Measurements from ENCODE around the gene DNAJC8.

Gene DNAJC8

DNA sequence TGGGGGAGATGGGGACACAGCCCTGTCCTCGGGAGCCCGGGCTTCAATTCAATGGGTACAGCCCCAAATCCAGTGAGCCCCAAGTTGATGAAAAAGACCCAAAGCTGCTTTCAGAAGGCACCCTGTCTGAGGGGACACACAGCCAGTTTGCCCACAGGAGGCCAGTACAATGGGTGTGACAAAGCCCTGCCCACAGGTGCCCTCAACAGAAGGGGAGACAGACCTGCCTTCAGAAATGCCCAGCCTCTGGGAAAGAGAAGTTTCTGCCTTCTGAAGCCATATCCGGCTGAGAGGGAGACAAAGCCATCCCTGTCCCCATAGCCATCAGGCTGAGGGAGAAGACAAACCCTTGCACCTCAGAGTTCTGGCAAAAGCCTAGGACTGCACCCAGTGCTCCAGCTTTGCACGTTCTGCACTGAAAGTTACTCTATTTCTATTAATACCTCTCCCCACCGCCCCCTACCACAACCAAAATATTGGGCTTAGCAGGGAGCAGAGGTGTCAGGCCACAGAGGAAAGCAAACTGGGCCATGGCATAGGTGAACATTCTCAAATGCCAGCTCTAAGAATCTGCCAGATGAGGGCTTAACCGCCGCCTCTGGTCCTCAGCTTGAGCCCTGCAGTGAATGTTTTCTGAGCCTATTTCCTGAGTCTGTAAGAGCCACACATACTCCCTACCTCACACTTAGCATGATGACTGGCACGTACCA lies 38.3 kb downstream of the DNAJC8 start:
- DNase-seq (ENCODE audit: low read depth, low spot score) = no peak
- no peak for TF ChIP-seq CTCF (IDR thresholded peaks at IDR 0.05; ENCODE audit: insufficient read depth, low read length, missing control alignments)
- no peak overlapping the region for H3K4me3 ChIP-seq (ENCODE audit: low read depth, low read length)
- ChIA-PET POLR2A (no interaction called here), CTCF (interaction anchor here (0.7 to 4.0 kb wide), 3 partner anchors 9 to 103 kb away, joined by 3 to 16 read pairs (median 5); no protein-coding TSS in a partner anchor)

DNA sequence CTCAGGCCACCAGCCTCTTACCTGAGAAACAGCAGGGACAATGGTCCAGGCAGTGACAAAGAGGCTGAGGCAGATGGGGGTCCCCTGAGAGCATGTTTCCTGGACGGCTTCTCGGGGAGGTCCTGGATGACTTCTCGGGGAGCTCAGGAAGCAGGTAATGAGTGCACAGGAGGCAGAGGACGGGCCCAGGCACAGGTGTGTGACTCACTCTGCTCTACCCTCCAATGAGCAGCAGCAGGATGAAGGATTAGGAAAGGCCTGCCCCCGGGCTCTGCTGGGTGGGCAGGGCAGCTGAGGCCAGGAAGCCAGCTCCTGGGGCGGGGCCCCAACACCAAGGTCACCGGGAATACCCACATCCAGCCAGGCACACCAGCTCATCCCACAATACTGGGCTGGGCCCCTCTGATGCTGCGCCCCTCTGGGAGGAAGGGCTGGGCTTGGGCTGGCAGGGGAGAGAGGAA lies 39.1 kb downstream of the DNAJC8 start:
- CTCF ChIA-PET = interaction anchor here (0.9 kb wide), 1 partner anchor 102 kb away, joined by 3 read pairs; no protein-coding TSS in a partner anchor
- TF ChIP-seq CTCF (IDR thresholded peaks at IDR 0.05; ENCODE audit: insufficient read depth, low read length, missing control alignments) = no peak
- POLR2A ChIA-PET = no interaction called here
- no peak for DNase-seq (ENCODE audit: low read depth, low spot score)
- no peak overlapping the region for H3K4me3 ChIP-seq (ENCODE audit: low read depth, low read length)

GRCh38 chr1:28190996-28191645 lies 41.7 kb downstream of the DNAJC8 start:
- H3K4me3 ChIP-seq (ENCODE audit: low read depth, low read length) = no peak overlapping the region
- no peak for DNase-seq (ENCODE audit: low read depth, low spot score)
- no peak for TF ChIP-seq CTCF (IDR thresholded peaks at IDR 0.05; ENCODE audit: insufficient read depth, low read length, missing control alignments)
- POLR2A ChIA-PET = no interaction called here
- CTCF ChIA-PET = interaction anchor here (1.4 kb wide), 1 partner anchor 100 kb away, joined by 4 read pairs; no protein-coding TSS in a partner anchor

DNA sequence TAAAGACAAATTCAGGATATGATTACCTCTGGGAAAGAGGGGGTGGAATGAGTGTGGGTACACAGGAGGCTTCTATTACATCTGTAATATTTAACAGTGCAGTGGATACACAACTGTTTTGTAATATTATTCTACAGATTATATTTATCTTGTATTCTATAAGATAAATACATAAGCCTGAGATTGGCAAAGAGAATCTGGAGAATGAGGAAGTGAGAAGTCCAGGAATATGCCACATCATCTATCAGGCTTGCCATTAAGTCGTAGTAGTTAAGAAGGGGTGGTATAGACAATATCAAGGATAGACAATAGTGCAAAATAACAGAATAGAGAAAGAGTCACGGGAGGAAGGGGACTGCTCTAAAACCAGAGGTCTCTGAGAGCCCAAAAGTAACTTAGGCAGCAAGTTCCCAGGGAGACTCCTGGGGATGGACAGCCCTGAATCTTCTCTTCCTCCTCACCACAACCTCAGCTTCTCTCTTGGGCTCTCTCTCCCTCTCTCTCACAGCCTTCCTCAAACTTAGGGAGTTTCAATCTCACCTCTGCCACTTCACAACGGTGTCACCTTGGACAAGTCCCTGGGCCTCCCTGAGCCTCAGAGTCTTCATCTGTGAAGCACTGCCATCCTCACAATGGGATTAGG lies 42.4 kb downstream of the DNAJC8 start:
- DNase-seq (ENCODE audit: low read depth, low spot score) = no peak
- H3K4me3 ChIP-seq (ENCODE audit: low read depth, low read length) = no peak overlapping the region
- POLR2A ChIA-PET = no interaction called here
- no peak for TF ChIP-seq CTCF (IDR thresholded peaks at IDR 0.05; ENCODE audit: insufficient read depth, low read length, missing control alignments)
- CTCF ChIA-PET = interaction anchor here (1.4 kb wide), 1 partner anchor 99 kb away, joined by 4 read pairs; no protein-coding TSS in a partner anchor

GRCh38 chr1:28185071-28185470 lies 47.8 kb downstream of the DNAJC8 start:
- no peak for DNase-seq (ENCODE audit: low read depth, low spot score)
- POLR2A ChIA-PET = no interaction called here
- no peak for TF ChIP-seq CTCF (IDR thresholded peaks at IDR 0.05; ENCODE audit: insufficient read depth, low read length, missing control alignments)
- CTCF ChIA-PET = interaction anchor here (1.3 kb wide), 1 partner anchor 23 kb away, joined by 4 read pairs; no protein-coding TSS in a partner anchor
- H3K4me3 ChIP-seq (ENCODE audit: low read depth, low read length) = no peak overlapping the region

Data from AG04449 (cell line).